HFF-Myc (cell line): ENCODE results near the gene NTSR2.

ENCODE experiments used
- DNase-seq: peaks from one replicate; pipeline ENCODE4 v3.0.0-alpha.2; 2011; ENCODE audit warnings: low read depth; ENCODE audit errors: extremely low read depth
- H3K4me3 ChIP-seq: replicated peaks from 2 replicates; pipeline ENCODE4 v1.5.1; 2011; ENCODE audit warnings: low read depth, mild to moderate bottlenecking, control low read depth, low read length
- CTCF ChIP-seq: IDR thresholded peaks from 2 replicates; pipeline ENCODE4 v1.5.1; 2012; ENCODE audit warnings: mild to moderate bottlenecking, low read depth, low read length, control low read depth; ENCODE audit errors: missing control alignments

The NTSR2 gene

GRCh38 chr2:11683476-11683875 lies 13.5 kb upstream of the NTSR2 start:
- no peak for DNase-seq
- no peak for TF ChIP-seq CTCF
- no peak overlapping the region for H3K4me3 ChIP-seq

GRCh38 chr2:11682590-11682915 lies 12.6 kb upstream of the NTSR2 start:
- no peak overlapping the region for H3K4me3 ChIP-seq
- no peak for DNase-seq
- no peak for TF ChIP-seq CTCF

- H3K4me3 ChIP-seq: no peak overlapping the region
- no peak for DNase-seq
- TF ChIP-seq CTCF: peak; percentile 94
Observed at GRCh38 chr2:11681722-11682589, 12.0 kb upstream of the NTSR2 start.

- DNase-seq: no peak
- no peak overlapping the region for H3K4me3 ChIP-seq
- TF ChIP-seq CTCF: no peak
Observed at GRCh38 chr2:11680901-11681721, 11.1 kb upstream of the NTSR2 start.

GRCh38 chr2:11680182-11680900 lies 10.3 kb upstream of the NTSR2 start:
- DNase-seq: no peak
- no peak overlapping the region for H3K4me3 ChIP-seq
- no peak for TF ChIP-seq CTCF

- TF ChIP-seq CTCF: no peak
- H3K4me3 ChIP-seq: no peak overlapping the region
- DNase-seq: no peak
Observed at GRCh38 chr2:11679486-11680181, 9.6 kb upstream of the NTSR2 start.
